Right hindlimb (tissue), 1 donor: ENCODE measurements around the gene OR10D3.
"Not testable (repeated sequence)": the region's sequence is repeated elsewhere in the genome, so short reads cannot be mapped to it uniquely, and the experiment has no call there.

ENCODE experiments used
- DNase-seq: peaks from one replicate; pipeline ENCODE4 v3.0.0-alpha.2; 2018

OR10D3 gene

GRCh38 chr11:124183068-124183467 is at the start of gene OR10D3:
OR10D3 (plus strand) TSS chr11:124183345; CDS start chr11:124185270, 1,925 bp downstream.
- no peak for DNase-seq

GRCh38 chr11:124143034-124143433 is 40.1 kb upstream of the OR10D3 start:
- DNase-seq = no peak

- no peak for DNase-seq
Observed at GRCh38 chr11:124147951-124148350, 35.2 kb upstream of the OR10D3 start.

- DNase-seq = no peak
Observed at GRCh38 chr11:124150684-124151083, 32.5 kb upstream of the OR10D3 start.

GRCh38 chr11:124152770-124153407 is 30.3 kb upstream of the OR10D3 start:
- DNase-seq = no peak

- no peak for DNase-seq
Observed at GRCh38 chr11:124153821-124154220, 29.3 kb upstream of the OR10D3 start.

GRCh38 chr11:124159481-124159880 is 23.7 kb upstream of the OR10D3 start:
- no peak for DNase-seq

- DNase-seq = no peak
Observed at GRCh38 chr11:124160986-124161385, 22.2 kb upstream of the OR10D3 start.

GRCh38 chr11:124167826-124168231 is 15.3 kb upstream of the OR10D3 start:
- DNase-seq = no peak

- DNase-seq = no peak
Observed at GRCh38 chr11:124168796-124169195, 14.3 kb upstream of the OR10D3 start.

- not testable (repeated sequence) for DNase-seq
Observed at GRCh38 chr11:124170315-124170714, 12.8 kb upstream of the OR10D3 start.

GRCh38 chr11:124170801-124171586 is 12.2 kb upstream of the OR10D3 start:
- DNase-seq = no peak

- no peak for DNase-seq
Observed at GRCh38 chr11:124172101-124172500, 11.0 kb upstream of the OR10D3 start.

GRCh38 chr11:124172599-124172998 is 10.5 kb upstream of the OR10D3 start:
- DNase-seq = no peak

GRCh38 chr11:124174001-124174583 is 9.1 kb upstream of the OR10D3 start:
- no peak for DNase-seq

GRCh38 chr11:124176925-124177715 is 6.0 kb upstream of the OR10D3 start:
- no peak for DNase-seq

GRCh38 chr11:124179310-124179709 is 3.8 kb upstream of the OR10D3 start:
- DNase-seq = no peak

- peak; percentile 69 for DNase-seq
Observed at GRCh38 chr11:124190298-124191139, 7.4 kb downstream of the OR10D3 start.

- no peak for DNase-seq
Observed at GRCh38 chr11:124193221-124194010, 10.3 kb downstream of the OR10D3 start.

- peak; percentile 53 for DNase-seq
Observed at GRCh38 chr11:124194293-124195188, 11.4 kb downstream of the OR10D3 start.
